Stimulated activated CD4-positive, alpha-beta T cell treated with anti-CD3 and anti-CD28 coated beads, Interleukin-12 subunit alpha, Interleukin-12 subunit beta, amount 100 ng/mL, for 4 hours (primary cell): ENCODE measurements around the gene RINL.
"Not testable (repeated sequence)": the region's sequence is repeated elsewhere in the genome, so short reads cannot be mapped to it uniquely, and the experiment has no call there.

Experiments
- DNase-seq: peaks from one replicate; pipeline ENCODE4 v3.0.0-alpha.2; 2020

Gene RINL

GRCh38 chr19:38873400-38873799 is 4.7 kb downstream of the RINL start:
- not testable (repeated sequence) for DNase-seq

GRCh38 chr19:38870612-38871011 is 7.5 kb downstream of the RINL start:
- no peak for DNase-seq

- peak; percentile 93 for DNase-seq
Measured at GRCh38 chr19:38869836-38870607, 8.1 kb downstream of the RINL start.

- DNase-seq = peak; percentile 23
Measured at GRCh38 chr19:38869160-38869835, 8.8 kb downstream of the RINL start.

GRCh38 chr19:38868551-38868950 is 9.5 kb downstream of the RINL start:
- DNase-seq = no peak

GRCh38 chr19:38867171-38867780 is 10.8 kb downstream of the RINL start:
- no peak for DNase-seq

GRCh38 chr19:38862321-38863059 is 15.6 kb downstream of the RINL start:
- no peak for DNase-seq

- DNase-seq = no peak
Measured at GRCh38 chr19:38861368-38861767, 16.7 kb downstream of the RINL start.

- not testable (repeated sequence) for DNase-seq
Measured at GRCh38 chr19:38859631-38860204, 18.4 kb downstream of the RINL start.

- DNase-seq = no peak
Measured at GRCh38 chr19:38856813-38857212, 21.3 kb downstream of the RINL start.

GRCh38 chr19:38855751-38856150 is 22.3 kb downstream of the RINL start:
- not testable (repeated sequence) for DNase-seq

GRCh38 chr19:38854961-38855360 is 23.1 kb downstream of the RINL start:
- not testable (repeated sequence) for DNase-seq

- DNase-seq = no peak
Measured at GRCh38 chr19:38853214-38853613, 24.9 kb downstream of the RINL start.

GRCh38 chr19:38852231-38853044 is 25.6 kb downstream of the RINL start:
- DNase-seq = peak; percentile 44

GRCh38 chr19:38851622-38852230 is 26.3 kb downstream of the RINL start:
- DNase-seq = peak; percentile 91

GRCh38 chr19:38850976-38851621 is 27.0 kb downstream of the RINL start:
- DNase-seq = peak; percentile 41

GRCh38 chr19:38850436-38850975 is 27.6 kb downstream of the RINL start:
- DNase-seq = peak; percentile 95

GRCh38 chr19:38849860-38850435 is 28.1 kb downstream of the RINL start, which contains the start of gene HNRNPL:
HNRNPL (minus strand) TSS chr19:38849986; CDS start chr19:38849966, 20 bp downstream.
- peak; percentile 98 for DNase-seq

GRCh38 chr19:38849147-38849859 is 28.8 kb downstream of the RINL start:
- peak; percentile 99 for DNase-seq
